Measurements from ENCODE around the gene ZNF473.

DNA sequence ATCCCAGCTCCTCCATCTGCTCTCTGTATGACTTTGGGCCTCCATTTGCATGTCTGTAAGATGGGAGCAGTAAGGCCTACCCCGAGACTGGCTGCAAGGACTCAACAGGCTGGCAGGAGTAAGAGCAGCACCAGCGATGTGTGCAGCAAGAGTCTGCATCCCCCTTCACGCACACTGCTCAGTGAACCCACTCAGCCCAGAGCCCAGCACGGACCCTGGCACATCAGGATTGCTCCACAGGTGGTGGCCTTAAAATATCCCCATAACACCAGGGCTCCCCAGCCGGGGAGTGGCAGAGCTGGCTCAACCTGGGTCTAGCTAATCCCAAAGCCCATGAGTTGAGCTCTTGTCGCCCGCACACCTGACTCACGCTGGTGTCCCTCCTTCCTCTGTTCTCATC lies 24.0 kb upstream of the ZNF473 start:
- TF ChIP-seq EZH2 (IDR thresholded peaks at IDR 0.05; ENCODE audit: insufficient read depth, poor library complexity, severe bottlenecking) (no peak), EZH2phosphoT487 (IDR thresholded peaks at IDR 0.05; ENCODE audit: insufficient read depth, low read depth) (no peak)
